MCF 10A (cell line): ENCODE results near the gene BAIAP2L2. TPM values are rescaled to one million over a fixed set of nuclear protein-coding genes. Genes with fewer than 3 reads are reported as not detected.

ENCODE experiments used
- BruUV-seq: library from RNA; stranded (reverse); fragments of 400-500 nt; replicated peaks from 2 replicates; lab custom pipeline; 2021; lab: Mats Ljungman, UMichigan
- CTCF ChIA-PET: fragments of 300-600 bp; sonication (Branson Sonifier 250); formaldehyde crosslinking; extraction: SDS; loops from one replicate; lab custom pipeline; 2021; ENCODE audit warnings: antibody characterized with exemption, inconsistent platforms; lab: Yijun Ruan, JAX
- POLR2A ChIA-PET: fragments of 300-600, 350-650 bp; sonication (Branson Sonifier 250); formaldehyde crosslinking; extraction: SDS; loops from one replicate; lab custom pipeline; 2020; ENCODE audit warnings: antibody characterized with exemption, inconsistent platforms; lab: Yijun Ruan, JAX
- DNase-seq: peaks from one replicate; pipeline ENCODE4 v3.0.0-alpha.2; 2018; ENCODE audit not compliant: unreplicated experiment
- H3K27ac Mint-ChIP-seq: one replicate; pipeline ENCODE4 v1.8.0; 2022; ENCODE audit warnings: mild to moderate bottlenecking, low read depth, mixed read lengths; ENCODE audit not compliant: unreplicated experiment
- H3K27me3 Mint-ChIP-seq: one replicate; pipeline ENCODE4 v1.8.0; 2022; ENCODE audit warnings: mixed read lengths; ENCODE audit not compliant: insufficient read depth, unreplicated experiment
- H3K36me3 Mint-ChIP-seq: one replicate; pipeline ENCODE4 v1.8.0; 2022; ENCODE audit warnings: mild to moderate bottlenecking, moderate library complexity, mixed read lengths; ENCODE audit not compliant: insufficient read depth, unreplicated experiment
- H3K4me1 Mint-ChIP-seq: one replicate; pipeline ENCODE4 v1.8.0; 2022; ENCODE audit warnings: mixed read lengths; ENCODE audit not compliant: insufficient read depth, unreplicated experiment
- H3K4me3 Mint-ChIP-seq: one replicate; pipeline ENCODE4 v1.8.0; 2022; ENCODE audit warnings: mild to moderate bottlenecking, moderate library complexity, mixed read lengths; ENCODE audit not compliant: unreplicated experiment
- H3K9me3 Mint-ChIP-seq: one replicate; pipeline ENCODE4 v1.8.0; 2022; ENCODE audit warnings: mixed read lengths; ENCODE audit not compliant: unreplicated experiment
- CTCF ChIP-seq: fragments of 200-600 bp; IDR thresholded peaks from one replicate; pipeline ENCODE4 v1.8.0; 2022; ENCODE audit warnings: antibody characterized with exemption, mild to moderate bottlenecking; ENCODE audit not compliant: unreplicated experiment
- intact Hi-C: fragments of 100-400 bp; cut with micrococcal nuclease; formaldehyde crosslinking; loops from 2 replicates; pipeline ENCODE4 v1.14.1; 2022
- total RNA-seq: library from RNA; stranded (reverse); gene quantifications from 2 replicates; pipeline ENCODE4 v1.2.3, GENCODE V29; 2022

The BAIAP2L2 gene
- total RNA-seq, 1 experiment from 2014 or later: 7.1 TPM

- ChIA-PET POLR2A (no interaction called here), CTCF (interaction anchor here (0.7 kb wide), 1 partner anchor 153 kb away, joined by 4 read pairs; no protein-coding TSS in a partner anchor)
- Mint-ChIP-seq H3K27ac (no peak overlapping the region), H3K9me3 (no peaks in the 10 kb centered on the region), H3K27me3 (no peaks in the 10 kb centered on the region), H3K4me1 (no peaks in the 10 kb centered on the region), H3K4me3 (no peak overlapping the region), H3K36me3 (peaks cover 20% of the 10 kb centered on the region)
- intact Hi-C loops: no loop called here
- DNase-seq: no peak
- TF ChIP-seq CTCF: no peak
- BruUV-seq: no TSS peak
These were observed 33.4 kb downstream of the BAIAP2L2 start for GRCh38 chr22:38077096-38077495.

- no peaks in the 10 kb centered on the region for H3K9me3 Mint-ChIP-seq
- H3K27me3 Mint-ChIP-seq: no peaks in the 10 kb centered on the region
- ChIA-PET CTCF (interaction anchor here (0.5 kb wide), 1 partner anchor 22 kb away, joined by 3 read pairs; no protein-coding TSS in a partner anchor), POLR2A (no interaction called here)
- no TSS peak for BruUV-seq
- H3K27ac Mint-ChIP-seq: no peak overlapping the region
- intact Hi-C loops: no loop called here
- H3K4me1 Mint-ChIP-seq: no peaks in the 10 kb centered on the region
- peaks cover 27% of the 10 kb centered on the region for H3K36me3 Mint-ChIP-seq
- no peak overlapping the region for H3K4me3 Mint-ChIP-seq
- DNase-seq: no peak
- TF ChIP-seq CTCF: no peak
These were observed 34.5 kb downstream of the BAIAP2L2 start for GRCh38 chr22:38075961-38076360.

- BruUV-seq: no TSS peak
- no peak overlapping the region for H3K27ac Mint-ChIP-seq
- no peaks in the 10 kb centered on the region for H3K4me1 Mint-ChIP-seq
- ChIA-PET CTCF (interaction anchor here (0.5 to 1.2 kb wide), 2 partner anchors 22 to 25 kb away, joined by 3 to 4 read pairs; no protein-coding TSS in a partner anchor), POLR2A (interaction anchor here (0.5 to 0.6 kb wide), 3 partner anchors 8 to 381 kb away, joined by 3 to 4 read pairs (median 3); no protein-coding TSS in a partner anchor)
- DNase-seq: no peak
- no peaks in the 10 kb centered on the region for H3K9me3 Mint-ChIP-seq
- no peaks in the 10 kb centered on the region for H3K27me3 Mint-ChIP-seq
- no peak for TF ChIP-seq CTCF
- H3K36me3 Mint-ChIP-seq: peaks cover 27% of the 10 kb centered on the region
- intact Hi-C loops: no loop called here
- H3K4me3 Mint-ChIP-seq: no peak overlapping the region
These were observed 35.2 kb downstream of the BAIAP2L2 start for GRCh38 chr22:38075105-38075825.
